HUES64 (cell line): ENCODE measurements around the gene LONP2.
"Not testable (repeated sequence)": the region's sequence is repeated elsewhere in the genome, so short reads cannot be mapped to it uniquely, and the experiment has no call there.

Experiments
- H3K27ac ChIP-seq: 2 replicates; pipeline ENCODE4 v1.7.0; 2013; ENCODE audit warnings: low read depth, low read length, inconsistent platforms
- H3K27me3 ChIP-seq: 2 replicates; pipeline ENCODE4 v1.6.1; 2013; ENCODE audit warnings: mild to moderate bottlenecking, low read length; ENCODE audit not compliant: insufficient read depth
- H3K36me3 ChIP-seq: 2 replicates; pipeline ENCODE4 v1.6.1; 2013; ENCODE audit warnings: mild to moderate bottlenecking, low read length; ENCODE audit not compliant: insufficient read depth
- H3K4me1 ChIP-seq: 2 replicates; pipeline ENCODE4 v1.6.1; 2013; ENCODE audit warnings: mild to moderate bottlenecking, low read length, moderate library complexity; ENCODE audit not compliant: insufficient read depth
- H3K4me3 ChIP-seq: 2 replicates; pipeline ENCODE4 v1.5.1; 2013; ENCODE audit warnings: mild to moderate bottlenecking, low read length, moderate library complexity
- H3K9ac ChIP-seq: 2 replicates; pipeline ENCODE4 v1.6.1; 2013; ENCODE audit warnings: mild to moderate bottlenecking, low read depth, low read length
- H3K9me3 ChIP-seq: 2 replicates; pipeline ENCODE4 v1.6.1; 2013; ENCODE audit warnings: low read depth, low read length; ENCODE audit not compliant: insufficient read depth
- WGBS: fragments of 150-250, 120-280 bp; methylation state at CpG from one replicate; pipeline ENCODE4 v1.1.7; 2013; ENCODE audit warnings: missing lambda C conversion rate; 5-methylcytosine and 5-hydroxymethylcytosine counted together

The LONP2 gene

GRCh38 chr16:48370229-48370628, 126.1 kb downstream of the LONP2 start:
- WGBS, result 97% methylated on average over 8 of the region's 8 CpGs
- Histone ChIP-seq H3K4me3 (no peak overlapping the region), H3K4me1 (peaks cover 45% of the 10 kb centered on the region), H3K27ac (no peak overlapping the region), H3K9ac (no peak overlapping the region), H3K27me3 (no peaks in the 10 kb centered on the region), H3K36me3 (no peaks in the 10 kb centered on the region), H3K9me3 (no peaks in the 10 kb centered on the region)

GRCh38 chr16:48370668-48371392, 126.7 kb downstream of the LONP2 start:
- not testable (repeated sequence) for H3K27ac ChIP-seq, H3K9ac ChIP-seq, H3K27me3 ChIP-seq, H3K9me3 ChIP-seq, H3K4me3 ChIP-seq, H3K36me3 ChIP-seq
- 94% methylated on average over 17 of the region's 18 CpGs for WGBS
- H3K4me1 ChIP-seq, result peaks cover 42% of the 10 kb centered on the region

DNA sequence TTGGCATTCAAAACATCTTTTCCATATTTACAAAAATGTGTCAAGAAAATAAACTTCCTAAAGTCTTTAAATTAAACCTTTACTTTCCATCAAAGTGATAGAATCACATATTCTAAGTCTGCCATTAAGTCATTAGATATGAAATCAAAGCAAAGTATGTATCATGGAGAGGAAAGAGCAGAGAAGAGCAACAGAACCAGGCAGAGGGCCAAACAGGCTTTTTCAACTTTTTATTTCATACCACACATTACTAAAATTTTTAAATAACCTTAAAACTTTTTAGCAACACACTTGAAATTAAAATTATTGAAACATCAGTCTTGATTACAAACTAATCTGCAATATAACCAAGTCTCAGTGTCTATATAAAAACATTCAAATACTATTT, 127.3 kb downstream of the LONP2 start:
- Histone ChIP-seq H3K4me1 (peaks cover 41% of the 10 kb centered on the region), H3K9me3 (no peaks in the 10 kb centered on the region), H3K27ac (no peak overlapping the region), H3K9ac (no peak overlapping the region), H3K36me3 (no peaks in the 10 kb centered on the region), H3K27me3 (no peaks in the 10 kb centered on the region), H3K4me3 (no peak overlapping the region)

GRCh38 chr16:48372744-48373143, 128.6 kb downstream of the LONP2 start:
- no peaks in the 10 kb centered on the region for H3K36me3 ChIP-seq
- H3K27me3 ChIP-seq, result no peaks in the 10 kb centered on the region
- no peak overlapping the region for H3K9ac ChIP-seq
- no peak overlapping the region for H3K27ac ChIP-seq
- H3K9me3 ChIP-seq, result no peaks in the 10 kb centered on the region
- 92% methylated on average over 4 of the region's 4 CpGs for WGBS
- no peak overlapping the region for H3K4me3 ChIP-seq
- H3K4me1 ChIP-seq, result peaks cover 37% of the 10 kb centered on the region

GRCh38 chr16:48373258-48374029, 129.3 kb downstream of the LONP2 start:
- Histone ChIP-seq H3K36me3 (no peaks in the 10 kb centered on the region), H3K9me3 (no peaks in the 10 kb centered on the region), H3K27me3 (no peaks in the 10 kb centered on the region), H3K27ac (no peak overlapping the region; the same call in 1 of the 2 replicates), H3K4me1 (peaks cover 37% of the 10 kb centered on the region), H3K4me3 (no peak overlapping the region), H3K9ac (no peak overlapping the region)
- 92% methylated on average over 4 of the region's 4 CpGs for WGBS

GRCh38 chr16:48374255-48374654, 130.2 kb downstream of the LONP2 start:
- Histone ChIP-seq H3K27me3 (no peaks in the 10 kb centered on the region), H3K9me3 (no peaks in the 10 kb centered on the region), H3K4me3 (no peak overlapping the region), H3K4me1 (peaks cover 43% of the 10 kb centered on the region), H3K36me3 (no peaks in the 10 kb centered on the region), H3K27ac (no peak overlapping the region), H3K9ac (no peak overlapping the region)
- 93% methylated on average over 2 of the region's 2 CpGs for WGBS

GRCh38 chr16:48377301-48377700, 133.2 kb downstream of the LONP2 start:
- not testable (repeated sequence) for H3K9me3 ChIP-seq, H3K4me3 ChIP-seq, H3K36me3 ChIP-seq, H3K27ac ChIP-seq, H3K27me3 ChIP-seq, H3K9ac ChIP-seq
- H3K4me1 ChIP-seq, result peaks cover 47% of the 10 kb centered on the region
- 95% methylated on average over 7 of the region's 7 CpGs for WGBS

DNA sequence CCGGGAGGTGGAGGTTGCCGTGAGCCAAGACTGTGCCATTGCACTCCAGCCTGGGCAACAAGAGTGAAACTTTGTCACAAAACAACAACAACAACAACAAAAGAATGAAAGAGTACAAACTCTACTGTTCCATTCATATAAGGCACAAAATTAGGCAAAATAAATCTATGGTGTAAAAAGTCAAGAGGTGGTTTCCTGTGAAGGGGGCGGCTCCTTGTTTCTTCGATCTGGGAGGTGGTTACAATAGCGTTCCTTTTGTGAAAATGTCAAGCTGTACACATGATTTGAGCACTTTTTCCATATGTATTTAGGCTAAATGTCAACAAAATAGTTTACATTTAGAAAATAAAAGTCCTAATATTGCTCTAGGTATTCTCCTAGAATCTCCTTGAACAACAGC, 134.2 kb downstream of the LONP2 start:
- Histone ChIP-seq H3K27ac (no peak overlapping the region), H3K36me3 (no peaks in the 10 kb centered on the region), H3K27me3 (no peaks in the 10 kb centered on the region), H3K9ac (no peak overlapping the region), H3K4me3 (no peak overlapping the region), H3K4me1 (peaks cover 45% of the 10 kb centered on the region), H3K9me3 (no peaks in the 10 kb centered on the region)
- WGBS, result 93% methylated on average over 5 of the region's 5 CpGs

- WGBS, result 83% methylated on average over 1 of the region's 1 CpG
- no peaks in the 10 kb centered on the region for H3K36me3 ChIP-seq
- no peaks in the 10 kb centered on the region for H3K9me3 ChIP-seq
- H3K27ac ChIP-seq, result no peak overlapping the region
- no peaks in the 10 kb centered on the region for H3K27me3 ChIP-seq
- peaks cover 43% of the 10 kb centered on the region for H3K4me1 ChIP-seq
- no peak overlapping the region for H3K9ac ChIP-seq
- no peak overlapping the region for H3K4me3 ChIP-seq
These were observed 134.7 kb downstream of the LONP2 start for GRCh38 chr16:48378836-48379235.

- Histone ChIP-seq H3K27me3 (no peaks in the 10 kb centered on the region), H3K9me3 (no peaks in the 10 kb centered on the region), H3K36me3 (no peaks in the 10 kb centered on the region), H3K4me3 (no peak overlapping the region), H3K9ac (no peak overlapping the region), H3K4me1 (peaks cover 30% of the 10 kb centered on the region), H3K27ac (no peak overlapping the region)
- WGBS, result 94% methylated on average over 5 of the region's 5 CpGs
These were observed 137.1 kb downstream of the LONP2 start for GRCh38 chr16:48381201-48381600.

DNA sequence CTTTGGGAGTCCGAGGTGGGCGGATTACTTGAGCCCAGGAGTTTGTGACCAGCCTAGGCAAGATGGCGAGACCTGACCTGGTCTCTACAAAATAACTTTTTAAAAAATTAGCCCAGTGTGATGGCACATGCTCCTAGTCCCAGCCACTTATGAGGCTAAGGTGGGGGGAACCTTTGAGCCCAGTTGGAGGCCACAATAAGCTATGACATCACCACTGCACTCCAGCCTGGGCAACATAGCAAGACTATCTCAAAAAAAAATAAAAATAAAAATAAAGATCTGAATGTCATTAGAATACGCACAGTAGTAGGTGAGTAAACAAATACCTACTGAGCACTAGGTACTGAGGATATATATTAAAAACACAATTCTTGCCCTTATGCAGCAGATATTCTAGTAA, 138.0 kb downstream of the LONP2 start:
- no peak overlapping the region for H3K27ac ChIP-seq
- no peak overlapping the region for H3K9ac ChIP-seq
- H3K4me3 ChIP-seq, result no peak overlapping the region
- H3K36me3 ChIP-seq, result no peaks in the 10 kb centered on the region
- H3K4me1 ChIP-seq, result peaks cover 30% of the 10 kb centered on the region
- H3K27me3 ChIP-seq, result no peaks in the 10 kb centered on the region
- WGBS, result 96% methylated on average over 3 of the region's 4 CpGs
- H3K9me3 ChIP-seq, result no peaks in the 10 kb centered on the region
